GM10248 (cell line): ENCODE results near the gene ERVK3-1.

Experiments
- CTCF ChIA-PET: fragments of 300-600 bp; sonication (Branson Sonifier 250); formaldehyde crosslinking; extraction: SDS; loops from one replicate; lab custom pipeline; 2021; ENCODE audit warnings: antibody characterized with exemption; lab: Yijun Ruan, JAX
- POLR2A ChIA-PET: fragments of 350-650 bp; sonication (Branson Sonifier 250); formaldehyde crosslinking; extraction: SDS; loops from one replicate; lab custom pipeline; 2020; ENCODE audit warnings: antibody characterized with exemption; lab: Yijun Ruan, JAX
- DNase-seq: peaks from one replicate; pipeline ENCODE4 v3.0.0; 2012; ENCODE audit errors: extremely low spot score
- TF ChIP-seq, protein P1 (sequence below): IDR thresholded peaks from 2 replicates; pipeline ENCODE4 v1.5.1; 2012; ENCODE audit warnings: mild to moderate bottlenecking, low read depth; ENCODE audit errors: extremely low read depth, missing control alignments, control extremely low read depth

The ERVK3-1 gene

GRCh38 chr19:58355908-58356765 lies 51.0 kb downstream of the ERVK3-1 start:
- ChIA-PET CTCF (no interaction called here), POLR2A (interaction anchor here (0.6 kb wide), 1 partner anchor 206 kb away, joined by 4 read pairs; no protein-coding TSS in a partner anchor)
- no peak for DNase-seq
- TF ChIP-seq, protein P1, sequence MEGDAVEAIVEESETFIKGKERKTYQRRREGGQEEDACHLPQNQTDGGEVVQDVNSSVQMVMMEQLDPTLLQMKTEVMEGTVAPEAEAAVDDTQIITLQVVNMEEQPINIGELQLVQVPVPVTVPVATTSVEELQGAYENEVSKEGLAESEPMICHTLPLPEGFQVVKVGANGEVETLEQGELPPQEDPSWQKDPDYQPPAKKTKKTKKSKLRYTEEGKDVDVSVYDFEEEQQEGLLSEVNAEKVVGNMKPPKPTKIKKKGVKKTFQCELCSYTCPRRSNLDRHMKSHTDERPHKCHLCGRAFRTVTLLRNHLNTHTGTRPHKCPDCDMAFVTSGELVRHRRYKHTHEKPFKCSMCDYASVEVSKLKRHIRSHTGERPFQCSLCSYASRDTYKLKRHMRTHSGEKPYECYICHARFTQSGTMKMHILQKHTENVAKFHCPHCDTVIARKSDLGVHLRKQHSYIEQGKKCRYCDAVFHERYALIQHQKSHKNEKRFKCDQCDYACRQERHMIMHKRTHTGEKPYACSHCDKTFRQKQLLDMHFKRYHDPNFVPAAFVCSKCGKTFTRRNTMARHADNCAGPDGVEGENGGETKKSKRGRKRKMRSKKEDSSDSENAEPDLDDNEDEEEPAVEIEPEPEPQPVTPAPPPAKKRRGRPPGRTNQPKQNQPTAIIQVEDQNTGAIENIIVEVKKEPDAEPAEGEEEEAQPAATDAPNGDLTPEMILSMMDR = no peak

DNA sequence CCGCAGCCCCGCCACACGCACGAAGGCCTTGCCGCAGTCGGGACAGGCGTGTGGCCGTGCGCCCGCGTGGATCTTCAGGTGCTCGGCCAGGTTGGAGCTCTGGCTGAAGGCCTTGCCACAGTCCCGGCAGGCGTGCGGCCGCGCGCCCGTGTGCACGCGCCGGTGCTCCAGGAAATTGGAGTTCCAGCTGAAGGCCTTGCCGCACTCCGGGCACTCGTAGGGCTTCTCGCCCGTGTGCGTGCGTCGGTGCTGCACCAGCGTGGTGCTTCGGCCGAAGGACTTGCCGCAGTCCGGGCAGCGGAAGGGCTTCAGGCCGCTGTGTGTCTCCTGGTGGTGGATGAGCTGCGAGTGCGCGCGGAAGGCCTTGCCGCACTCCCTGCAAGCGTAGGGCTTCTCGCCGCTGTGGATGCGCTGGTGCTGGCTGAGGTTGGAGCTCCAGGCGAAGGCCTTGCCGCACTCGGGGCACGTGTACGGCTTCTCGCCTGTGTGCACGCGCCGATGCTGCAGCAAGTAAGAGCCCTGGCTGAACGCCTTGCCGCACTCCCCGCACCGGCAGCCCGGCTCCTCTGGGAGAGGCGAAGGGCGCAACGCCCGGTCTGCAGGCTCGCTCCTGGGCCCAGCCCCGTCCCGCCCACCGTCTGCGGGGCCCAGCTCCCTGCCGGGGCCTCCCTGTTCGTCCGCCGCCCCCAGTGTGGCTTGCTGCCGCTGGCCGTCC lies 51.7 kb downstream of the ERVK3-1 start:
- no peak for DNase-seq
- POLR2A ChIA-PET = interaction anchor here (0.6 kb wide), 1 partner anchor 205 kb away, joined by 4 read pairs; no protein-coding TSS in a partner anchor
- CTCF ChIA-PET = no interaction called here

GRCh38 chr19:58357481-58358145 lies 52.4 kb downstream of the ERVK3-1 start:
- CTCF ChIA-PET = no interaction called here
- TF ChIP-seq, protein P1 = no peak
- POLR2A ChIA-PET = no interaction called here
- DNase-seq = no peak

More for the DNA sequence above, 51.7 kb downstream of the ERVK3-1 start:
- TF ChIP-seq, protein P1 = no peak

- ChIA-PET POLR2A (interaction anchor here (1.0 kb wide), 2 partner anchors 10 to 57 kb away, joined by 3 to 9 read pairs; partner anchors contain the start of gene ERVK3-1), CTCF (interaction anchor here (0.6 to 3.2 kb wide), 11 partner anchors 11 to 158 kb away, joined by 3 to 14 read pairs (median 5); partner anchors contain the start of genes ZBTB45, ZNF132 and ZSCAN22)
- peak; percentile 68 for DNase-seq
- TF ChIP-seq, protein P1 = no peak
Measured at GRCh38 chr19:58361900-58362271, 56.7 kb downstream of the ERVK3-1 start.

DNA sequence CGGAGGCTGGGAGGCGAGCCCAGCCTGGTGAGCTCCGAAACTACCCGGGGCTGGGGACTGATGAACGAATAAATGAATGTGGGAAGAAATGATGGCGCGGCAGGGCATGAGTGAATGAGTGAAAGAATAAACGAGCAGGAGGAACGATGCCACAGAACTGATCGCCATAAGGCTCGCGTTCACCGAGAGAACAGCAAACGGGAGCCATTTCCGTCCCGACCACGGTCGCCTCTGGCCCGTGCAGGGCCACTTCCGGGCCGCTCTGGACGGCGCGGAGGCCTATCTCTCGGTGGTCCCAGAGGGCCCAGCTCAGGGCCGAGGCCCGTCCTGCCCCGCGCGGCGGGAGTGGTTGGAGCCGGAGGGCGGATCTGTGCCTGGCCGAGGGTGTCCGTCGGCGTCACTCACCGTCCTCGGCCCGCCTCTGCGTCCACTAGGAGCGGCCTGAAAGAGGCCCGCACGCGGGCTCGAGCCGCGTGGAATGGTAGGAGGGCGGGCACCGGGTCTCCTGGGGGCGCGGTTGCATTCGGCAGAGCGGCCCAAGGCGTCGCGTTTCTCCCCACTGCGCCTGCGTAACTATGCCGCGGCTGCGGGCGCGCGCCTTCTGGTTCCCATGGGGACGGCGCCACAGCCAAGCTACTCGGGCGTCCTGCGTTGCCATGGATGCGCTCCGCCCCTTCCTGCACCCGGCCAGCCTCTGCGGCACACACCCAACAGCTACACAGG lies 57.3 kb downstream of the ERVK3-1 start, which contains the start of gene ZNF497:
ZNF497 (minus strand) TSS at position 480 of the 723 bp plus-strand sequence. CDS start 5,116 bp downstream, outside the sequence.
- CTCF ChIA-PET = interaction anchor here (0.6 to 3.2 kb wide), 12 partner anchors 11 to 157 kb away, joined by 3 to 14 read pairs (median 4); partner anchors contain the start of genes ZBTB45, ZNF132 and ZSCAN22
- DNase-seq = peak; percentile 100
- POLR2A ChIA-PET = interaction anchor here (0.6 to 1.0 kb wide), 6 partner anchors 11 to 1078 kb away, joined by 3 to 9 read pairs (median 4); partner anchors contain the start of genes ERVK3-1, RPS5 and ZNF552
- TF ChIP-seq, protein P1 = no peak
